Measurements from ENCODE around the gene TTLL8. TPM values are rescaled to one million over a fixed set of nuclear protein-coding genes. Genes with fewer than 3 reads are reported as not detected.

TTLL8 gene
- total and polyA plus RNA-seq, 7 donors: not detected

DNA sequence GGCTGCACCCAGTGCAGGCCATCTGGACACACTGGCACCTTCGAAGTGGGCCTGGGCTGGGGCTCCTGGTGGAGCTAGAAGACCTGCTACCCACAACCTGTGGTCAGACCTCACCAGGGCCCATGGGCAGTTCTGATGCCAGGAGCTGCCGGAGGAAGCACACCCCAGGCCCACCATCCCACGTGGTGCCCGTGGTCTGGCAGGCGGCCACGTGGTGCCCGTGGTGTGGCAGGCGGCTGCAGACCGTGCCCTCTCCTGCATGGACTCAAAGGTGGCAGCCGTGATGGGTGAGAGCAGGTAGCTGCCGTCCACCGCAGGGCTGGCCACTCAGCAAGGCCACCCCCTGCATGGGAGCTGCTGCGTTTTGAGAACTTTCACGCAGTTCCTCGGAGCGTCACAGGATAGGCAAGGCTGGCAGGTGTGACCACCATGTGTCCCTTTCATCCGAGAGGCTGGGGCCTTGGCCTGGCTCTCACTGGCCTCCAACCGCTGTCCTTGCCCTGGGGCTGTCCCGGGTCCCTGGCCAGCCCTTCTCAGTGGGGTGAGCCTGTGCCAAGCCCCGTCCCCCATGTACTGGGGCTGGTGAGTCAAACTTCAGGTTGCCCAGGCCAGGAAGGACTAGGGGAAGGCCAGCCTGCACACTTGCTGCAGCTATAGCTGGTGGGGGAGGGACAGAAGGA lies 41.6 kb downstream of the TTLL8 start:
- no peak for ATAC-seq
- 67 to 81% (median 71%) methylated on average over 14 to 20 of the region's 20 CpGs for WGBS, 3 donors

DNA sequence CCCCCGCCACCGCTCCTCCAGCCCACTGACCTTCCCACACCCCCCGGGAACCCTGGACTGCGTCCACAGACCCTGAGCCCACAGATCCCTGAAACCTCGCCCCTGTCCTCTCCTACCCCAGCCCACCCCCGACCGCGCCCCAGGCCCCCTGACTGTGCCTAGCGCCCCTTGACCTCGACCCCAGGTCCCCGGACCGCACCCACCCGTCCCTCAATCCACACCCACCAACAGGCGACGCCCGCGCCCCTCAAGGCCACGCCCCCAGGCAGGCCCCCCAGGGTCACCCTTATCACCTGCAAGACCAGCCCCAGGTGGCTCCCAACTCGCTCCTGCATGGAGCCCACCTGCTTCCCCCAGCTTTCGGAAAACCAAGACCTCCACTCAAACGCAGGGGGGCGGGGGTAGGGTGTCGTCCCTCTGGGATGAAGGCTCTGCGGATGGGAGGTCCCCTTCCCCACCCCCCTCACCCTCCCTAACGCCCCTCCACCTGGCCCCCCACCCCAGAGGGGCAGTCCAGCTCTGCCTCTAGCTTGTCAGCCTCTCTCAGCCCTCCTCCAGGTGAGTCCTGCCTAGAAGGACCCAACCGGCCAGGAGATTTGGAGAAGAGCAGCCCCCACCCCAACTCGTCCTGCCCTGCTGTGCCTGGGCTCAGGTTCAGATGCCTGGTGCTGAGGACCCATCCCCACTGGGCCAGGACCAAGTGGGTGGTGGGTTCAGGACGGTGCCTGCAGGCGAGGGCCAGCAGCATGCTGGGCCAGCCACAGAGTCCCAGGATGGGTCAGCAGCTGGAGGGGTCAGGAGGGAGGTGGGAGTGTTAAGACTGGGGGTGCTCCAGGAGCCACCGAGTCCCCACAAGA lies 42.4 kb downstream of the TTLL8 start:
- Histone ChIP-seq H3K4me3 (no peak overlapping the region), H3K4me1 (no peaks in the 10 kb centered on the region), H3K9me3 (no peaks in the 10 kb centered on the region), H3K36me3 (ENCODE audit: insufficient read depth in 1 of 2, low read depth in 1 of 2) (no peaks in the 10 kb centered on the region), H3K27ac (no peak overlapping the region), H3K27me3 (ENCODE audit: insufficient read depth in 3 of 3, low read length in 2 of 3) (peaks cover 0 to 67% (median 33%) of the 10 kb centered on the region in 3 donors)
- DNase-seq (no peak), ATAC-seq (no peak)
- TF ChIP-seq, protein P1, sequence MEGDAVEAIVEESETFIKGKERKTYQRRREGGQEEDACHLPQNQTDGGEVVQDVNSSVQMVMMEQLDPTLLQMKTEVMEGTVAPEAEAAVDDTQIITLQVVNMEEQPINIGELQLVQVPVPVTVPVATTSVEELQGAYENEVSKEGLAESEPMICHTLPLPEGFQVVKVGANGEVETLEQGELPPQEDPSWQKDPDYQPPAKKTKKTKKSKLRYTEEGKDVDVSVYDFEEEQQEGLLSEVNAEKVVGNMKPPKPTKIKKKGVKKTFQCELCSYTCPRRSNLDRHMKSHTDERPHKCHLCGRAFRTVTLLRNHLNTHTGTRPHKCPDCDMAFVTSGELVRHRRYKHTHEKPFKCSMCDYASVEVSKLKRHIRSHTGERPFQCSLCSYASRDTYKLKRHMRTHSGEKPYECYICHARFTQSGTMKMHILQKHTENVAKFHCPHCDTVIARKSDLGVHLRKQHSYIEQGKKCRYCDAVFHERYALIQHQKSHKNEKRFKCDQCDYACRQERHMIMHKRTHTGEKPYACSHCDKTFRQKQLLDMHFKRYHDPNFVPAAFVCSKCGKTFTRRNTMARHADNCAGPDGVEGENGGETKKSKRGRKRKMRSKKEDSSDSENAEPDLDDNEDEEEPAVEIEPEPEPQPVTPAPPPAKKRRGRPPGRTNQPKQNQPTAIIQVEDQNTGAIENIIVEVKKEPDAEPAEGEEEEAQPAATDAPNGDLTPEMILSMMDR (IDR thresholded peaks at IDR 0.05): no peak
- whole genome bisulfite sequencing, 3 donors: 31 to 46% (median 33%) methylated on average over 22 to 30 of the region's 30 CpGs
- intact Hi-C loops (cut with DNase I): no loop called here

More for the DNA sequence above, 41.6 kb downstream of the TTLL8 start:
- intact Hi-C loops (cut with DNase I): no loop called here
- Histone ChIP-seq H3K36me3 (ENCODE audit: insufficient read depth in 1 of 2, low read depth in 1 of 2) (no peaks in the 10 kb centered on the region), H3K27ac (no peak overlapping the region), H3K4me3 (no peak overlapping the region), H3K27me3 (ENCODE audit: insufficient read depth in 3 of 3, low read length in 2 of 3) (peaks cover 0 to 60% (median 30%) of the 10 kb centered on the region in 3 donors), H3K4me1 (no peaks in the 10 kb centered on the region), H3K9me3 (no peaks in the 10 kb centered on the region)
- TF ChIP-seq, protein P1 (IDR thresholded peaks at IDR 0.05): no peak
- no peak for DNase-seq

DNA sequence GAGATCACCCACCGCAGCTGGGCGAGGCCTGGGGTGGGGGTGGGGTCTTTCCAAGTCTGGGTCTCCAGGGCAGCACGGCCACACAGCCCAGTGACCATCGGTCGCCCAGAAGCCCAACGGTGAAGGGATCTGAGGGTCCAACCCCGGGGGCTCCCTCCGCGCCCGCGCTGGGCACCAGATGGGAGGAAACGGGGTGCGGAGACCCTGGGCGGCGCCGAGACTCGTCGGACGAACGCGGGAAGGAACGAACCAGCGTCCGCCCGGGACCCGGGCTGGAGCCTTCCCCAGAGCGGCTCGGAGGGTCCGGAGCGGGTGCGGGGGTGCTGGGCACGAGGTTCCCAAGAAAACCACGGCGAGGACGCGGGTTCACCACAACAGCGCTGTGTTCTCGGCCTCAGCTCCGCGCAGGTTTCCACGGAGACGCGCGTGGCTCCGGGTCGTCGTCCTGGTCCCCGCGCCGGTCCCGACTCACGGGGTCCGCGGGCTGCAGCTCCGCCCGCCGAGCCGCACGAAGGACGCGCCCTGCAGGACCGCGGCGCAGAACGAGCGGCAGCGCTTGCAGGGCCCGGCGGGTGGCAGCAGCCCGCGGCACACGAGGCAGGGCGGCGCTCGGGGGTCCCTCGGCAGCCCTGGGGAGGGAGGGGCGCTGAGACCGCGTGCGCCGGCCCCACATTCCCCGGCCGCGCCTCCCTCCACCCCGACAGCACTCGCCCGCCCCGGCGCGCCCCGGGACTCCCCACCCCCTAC lies 43.3 kb downstream of the TTLL8 start:
- Histone ChIP-seq H3K36me3 (ENCODE audit: insufficient read depth in 1 of 2, low read depth in 1 of 2) (no peaks in the 10 kb centered on the region), H3K27me3 (ENCODE audit: insufficient read depth in 3 of 3, low read length in 2 of 3) (peaks cover 0 to 76% (median 40%) of the 10 kb centered on the region in 3 donors), H3K4me1 (no peaks in the 10 kb centered on the region), H3K9me3 (no peaks in the 10 kb centered on the region), H3K4me3 (no peak overlapping the region), H3K27ac (no peak overlapping the region)
- WGBS, 3 donors: 1 to 3% (median 2%) methylated on average over 66 to 90 of the region's 91 CpGs
- intact Hi-C loops (cut with DNase I): no loop called here
- no peak for DNase-seq
- TF ChIP-seq, protein P1 (IDR thresholded peaks at IDR 0.05): no peak
- no peak for ATAC-seq

DNA sequence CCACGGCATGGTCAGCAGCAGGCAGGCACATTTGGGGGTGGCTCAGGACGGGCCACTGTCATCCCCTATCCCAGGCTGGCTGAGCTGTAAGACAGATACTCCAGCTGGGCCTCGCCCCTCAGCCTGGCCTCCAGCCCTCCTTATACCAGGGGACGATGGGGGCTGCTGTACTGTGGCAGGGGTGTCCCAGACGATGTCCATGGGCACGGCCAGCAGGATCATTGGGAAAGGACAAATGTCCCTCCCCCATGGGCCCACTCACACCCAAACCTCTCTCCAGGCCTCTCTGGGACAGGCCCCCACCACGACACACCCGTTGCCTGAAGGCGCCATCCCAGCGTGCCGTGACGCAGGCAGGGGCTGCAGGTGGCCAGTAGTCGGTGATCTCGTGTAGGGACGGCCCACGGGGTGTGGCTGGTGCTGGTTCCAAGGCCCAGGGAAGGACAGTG lies 44.0 kb downstream of the TTLL8 start:
- intact Hi-C loops (cut with DNase I): no loop called here
- Histone ChIP-seq H3K9me3 (no peaks in the 10 kb centered on the region), H3K27ac (no peak overlapping the region), H3K36me3 (ENCODE audit: insufficient read depth in 1 of 2, low read depth in 1 of 2) (no peaks in the 10 kb centered on the region), H3K4me3 (no peak overlapping the region), H3K27me3 (ENCODE audit: insufficient read depth in 3 of 3, low read length in 2 of 3) (peaks cover 0 to 80% (median 43%) of the 10 kb centered on the region in 3 donors), H3K4me1 (no peaks in the 10 kb centered on the region)
- TF ChIP-seq, protein P1 (IDR thresholded peaks at IDR 0.05): no peak
- ATAC-seq (no peak), DNase-seq (no peak)
- 30 to 38% (median 31%) methylated on average over 15 to 16 of the region's 16 CpGs for WGBS, 3 donors

Measured in psoas muscle (tissue), 8 donors.